Loucy (cell line): ENCODE results near the gene MAK.

Experiments used
- H2AFZ ChIP-seq: fragments of 200-600 bp; sonication (generic); 2 replicates; pipeline ENCODE4 v1.6.0; 2016; ENCODE audit warnings: antibody characterized with exemption, mild to moderate bottlenecking, low read length, moderate library complexity
- H3F3A ChIP-seq: fragments of 200-600 bp; 2 replicates; pipeline ENCODE4 v1.6.0; 2016; ENCODE audit warnings: antibody characterized with exemption, low read depth, mild to moderate bottlenecking
- H3K27me3 ChIP-seq: fragments of 200-600 bp; sonication (generic); 2 replicates; pipeline ENCODE4 v1.6.1; 2014; ENCODE audit warnings: low read length, mild to moderate bottlenecking; ENCODE audit not compliant: insufficient read depth, poor library complexity, severe bottlenecking
- H3K36me3 ChIP-seq: fragments of 200-600 bp; sonication (generic); 2 replicates; pipeline ENCODE4 v1.6.1; 2016; ENCODE audit warnings: low read length; ENCODE audit not compliant: insufficient read depth
- H3K4me1 ChIP-seq: fragments of 200-600 bp; sonication (generic); 2 replicates; pipeline ENCODE4 v1.5.1; 2014; ENCODE audit warnings: low read length, mild to moderate bottlenecking; ENCODE audit not compliant: insufficient read depth, poor library complexity, severe bottlenecking
- H3K4me2 ChIP-seq: fragments of 200-600 bp; sonication (generic); 2 replicates; pipeline ENCODE4 v1.6.0; 2014; ENCODE audit warnings: antibody characterized with exemption, low read length, low read depth, mild to moderate bottlenecking; ENCODE audit not compliant: poor library complexity, severe bottlenecking
- H3K4me3 ChIP-seq: fragments of 200-600 bp; sonication (generic); 2 replicates; pipeline ENCODE4 v1.5.1; 2014; ENCODE audit warnings: low read length, mild to moderate bottlenecking, mixed read lengths; ENCODE audit not compliant: poor library complexity, severe bottlenecking
- H3K79me2 ChIP-seq: fragments of 200-600 bp; sonication (generic); 2 replicates; pipeline ENCODE4 v1.6.1; 2014; ENCODE audit warnings: low read length; ENCODE audit not compliant: insufficient read depth
- H3K9ac ChIP-seq: fragments of 200-600 bp; sonication (generic); 2 replicates; pipeline ENCODE4 v1.6.0; 2014; ENCODE audit warnings: mild to moderate bottlenecking, low read depth, low read length, moderate library complexity; ENCODE audit not compliant: poor library complexity, severe bottlenecking
- H3K9me2 ChIP-seq: fragments of 200-600 bp; sonication (generic); replicated peaks from 2 replicates; pipeline ENCODE4 v1.6.1; 2016; ENCODE audit warnings: low read depth, low read length, mixed read lengths
- H3K9me3 ChIP-seq: fragments of 200-600 bp; sonication (generic); 2 replicates; pipeline ENCODE4 v1.6.1; 2014; ENCODE audit warnings: mild to moderate bottlenecking, antibody characterized with exemption, low read length, low read depth; ENCODE audit not compliant: insufficient read depth
- H4K20me1 ChIP-seq: fragments of 200-600 bp; sonication (generic); 2 replicates; pipeline ENCODE4 v1.6.0; 2014; ENCODE audit warnings: antibody characterized with exemption, low read length, mild to moderate bottlenecking; ENCODE audit not compliant: insufficient read depth, poor library complexity, severe bottlenecking
- EZH2phosphoT487 ChIP-seq: fragments of 200-600 bp; IDR thresholded peaks from 2 replicates; pipeline ENCODE4 v1.6.1; 2018; ENCODE audit warnings: antibody characterized with exemption, mild to moderate bottlenecking, moderate library complexity, borderline replicate concordance
- TF ChIP-seq, protein P1 (sequence below): fragments of 200-600 bp; sonication (generic); conservative IDR thresholded peaks from 2 replicates; pipeline ENCODE4 v1.5.1; 2014; ENCODE audit warnings: mild to moderate bottlenecking, antibody characterized with exemption, low read length

MAK gene

DNA sequence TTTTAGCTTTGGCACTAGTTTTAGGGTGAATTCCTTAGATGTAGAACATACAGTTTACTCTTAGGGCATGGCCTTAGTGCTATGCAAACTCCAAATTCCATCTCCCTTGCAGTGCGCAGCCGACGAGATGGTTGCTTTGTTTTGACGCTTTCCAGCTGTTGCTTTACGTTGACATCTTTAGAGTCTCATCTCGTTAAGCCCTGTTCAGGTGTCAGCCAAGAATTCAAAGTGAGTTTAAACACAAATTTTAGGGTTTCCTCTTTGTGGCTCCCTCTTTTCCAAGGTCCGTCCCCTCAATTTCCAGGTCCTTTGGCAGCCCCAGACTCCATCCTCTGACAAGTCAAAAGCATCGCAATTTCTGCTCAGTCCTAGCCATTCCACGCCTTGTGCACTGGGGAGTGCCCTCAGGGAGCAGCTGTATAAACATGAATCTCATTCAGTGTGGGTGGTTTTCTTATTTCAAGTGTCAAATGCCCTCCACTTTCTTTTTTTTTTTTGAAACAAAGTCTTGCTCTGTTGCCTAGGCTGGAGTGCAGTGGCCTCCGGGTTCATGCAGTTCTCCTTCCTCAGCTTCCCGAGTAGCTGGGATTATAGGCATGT lies 14.1 kb upstream of the MAK start:
- no peak overlapping the region for H3K4me3 ChIP-seq
- H3K9me3 ChIP-seq = no peaks in the 10 kb centered on the region
- no peaks in the 10 kb centered on the region for H3K36me3 ChIP-seq
- H3K4me2 ChIP-seq = no peak overlapping the region
- H2AFZ ChIP-seq = no peak overlapping the region
- H3K9ac ChIP-seq = no peak overlapping the region
- TF ChIP-seq, protein P1, sequence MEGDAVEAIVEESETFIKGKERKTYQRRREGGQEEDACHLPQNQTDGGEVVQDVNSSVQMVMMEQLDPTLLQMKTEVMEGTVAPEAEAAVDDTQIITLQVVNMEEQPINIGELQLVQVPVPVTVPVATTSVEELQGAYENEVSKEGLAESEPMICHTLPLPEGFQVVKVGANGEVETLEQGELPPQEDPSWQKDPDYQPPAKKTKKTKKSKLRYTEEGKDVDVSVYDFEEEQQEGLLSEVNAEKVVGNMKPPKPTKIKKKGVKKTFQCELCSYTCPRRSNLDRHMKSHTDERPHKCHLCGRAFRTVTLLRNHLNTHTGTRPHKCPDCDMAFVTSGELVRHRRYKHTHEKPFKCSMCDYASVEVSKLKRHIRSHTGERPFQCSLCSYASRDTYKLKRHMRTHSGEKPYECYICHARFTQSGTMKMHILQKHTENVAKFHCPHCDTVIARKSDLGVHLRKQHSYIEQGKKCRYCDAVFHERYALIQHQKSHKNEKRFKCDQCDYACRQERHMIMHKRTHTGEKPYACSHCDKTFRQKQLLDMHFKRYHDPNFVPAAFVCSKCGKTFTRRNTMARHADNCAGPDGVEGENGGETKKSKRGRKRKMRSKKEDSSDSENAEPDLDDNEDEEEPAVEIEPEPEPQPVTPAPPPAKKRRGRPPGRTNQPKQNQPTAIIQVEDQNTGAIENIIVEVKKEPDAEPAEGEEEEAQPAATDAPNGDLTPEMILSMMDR = no peak
- no peak for TF ChIP-seq EZH2phosphoT487
- H3F3A ChIP-seq = no peaks in the 10 kb centered on the region
- no peaks in the 10 kb centered on the region for H3K79me2 ChIP-seq
- no peaks in the 10 kb centered on the region for H3K27me3 ChIP-seq
- no peaks in the 10 kb centered on the region for H4K20me1 ChIP-seq
- H3K4me1 ChIP-seq = no peaks in the 10 kb centered on the region
- H3K9me2 ChIP-seq = no peaks in the 10 kb centered on the region

DNA sequence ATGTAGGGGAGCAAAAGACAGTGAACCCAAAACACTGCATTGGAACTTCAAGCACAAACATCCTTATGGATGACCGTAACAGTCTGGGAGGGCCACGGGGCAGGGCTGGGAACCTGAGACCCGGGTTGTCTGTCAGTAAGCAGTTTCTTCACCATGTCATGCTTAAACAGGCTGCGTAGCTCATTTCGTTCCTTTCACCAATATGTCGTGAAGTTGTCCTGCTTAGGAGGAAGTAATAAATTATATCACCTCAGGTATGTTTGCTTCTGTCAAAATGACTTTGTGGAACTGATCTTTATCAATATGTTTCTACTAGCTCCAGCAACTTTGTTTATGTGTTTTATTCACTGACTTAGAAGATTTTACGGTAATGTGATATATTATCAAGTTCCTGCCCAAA lies 12.4 kb upstream of the MAK start:
- Histone ChIP-seq H3K9ac (no peak overlapping the region), H3K36me3 (no peaks in the 10 kb centered on the region), H3F3A (no peaks in the 10 kb centered on the region), H2AFZ (no peak overlapping the region), H3K79me2 (no peaks in the 10 kb centered on the region), H3K4me3 (no peak overlapping the region), H3K9me3 (no peaks in the 10 kb centered on the region), H3K4me1 (no peaks in the 10 kb centered on the region), H4K20me1 (no peaks in the 10 kb centered on the region), H3K4me2 (no peak overlapping the region), H3K27me3 (no peaks in the 10 kb centered on the region), H3K9me2 (no peaks in the 10 kb centered on the region)
- no peak for TF ChIP-seq EZH2phosphoT487
- TF ChIP-seq, protein P1 = no peak

GRCh38 chr6:10849901-10850300 lies 11.6 kb upstream of the MAK start:
- no peaks in the 10 kb centered on the region for H3K27me3 ChIP-seq
- no peaks in the 10 kb centered on the region for H3K4me1 ChIP-seq
- H3F3A ChIP-seq = no peaks in the 10 kb centered on the region
- H3K4me3 ChIP-seq = no peak overlapping the region
- H3K36me3 ChIP-seq = no peaks in the 10 kb centered on the region
- no peak overlapping the region for H2AFZ ChIP-seq
- no peaks in the 10 kb centered on the region for H3K9me2 ChIP-seq
- H4K20me1 ChIP-seq = no peaks in the 10 kb centered on the region
- H3K4me2 ChIP-seq = no peak overlapping the region
- no peaks in the 10 kb centered on the region for H3K9me3 ChIP-seq
- no peaks in the 10 kb centered on the region for H3K79me2 ChIP-seq
- TF ChIP-seq, protein P1 = no peak
- no peak for TF ChIP-seq EZH2phosphoT487
- no peak overlapping the region for H3K9ac ChIP-seq
